Measurements from ENCODE around the gene RYR2. TPM values are rescaled to one million over a fixed set of nuclear protein-coding genes. Genes with fewer than 3 reads are reported as not detected.

RYR2 gene
- total and polyA plus RNA-seq, 3 donors from 2014 or later: 5.4 to 9.5 (median 9.1) TPM

- no peaks in the 10 kb centered on the region for H3K36me3 ChIP-seq (ENCODE audit: low read depth, missing control alignments)
- no peaks in the 10 kb centered on the region for H3K27me3 ChIP-seq
- H3K27ac ChIP-seq: no peak overlapping the region
- 77 to 80% methylated on average over 9 of the region's 9 CpGs for WGBS, 2 donors
- intact Hi-C loops (cut with DNase I; ENCODE audit: low total_unique reads): no loop called here
- H3K9me3 ChIP-seq: no peaks in the 10 kb centered on the region
- DNase-seq: no peak
- H3K4me1 ChIP-seq: no peaks in the 10 kb centered on the region
- TF ChIP-seq, protein P1, sequence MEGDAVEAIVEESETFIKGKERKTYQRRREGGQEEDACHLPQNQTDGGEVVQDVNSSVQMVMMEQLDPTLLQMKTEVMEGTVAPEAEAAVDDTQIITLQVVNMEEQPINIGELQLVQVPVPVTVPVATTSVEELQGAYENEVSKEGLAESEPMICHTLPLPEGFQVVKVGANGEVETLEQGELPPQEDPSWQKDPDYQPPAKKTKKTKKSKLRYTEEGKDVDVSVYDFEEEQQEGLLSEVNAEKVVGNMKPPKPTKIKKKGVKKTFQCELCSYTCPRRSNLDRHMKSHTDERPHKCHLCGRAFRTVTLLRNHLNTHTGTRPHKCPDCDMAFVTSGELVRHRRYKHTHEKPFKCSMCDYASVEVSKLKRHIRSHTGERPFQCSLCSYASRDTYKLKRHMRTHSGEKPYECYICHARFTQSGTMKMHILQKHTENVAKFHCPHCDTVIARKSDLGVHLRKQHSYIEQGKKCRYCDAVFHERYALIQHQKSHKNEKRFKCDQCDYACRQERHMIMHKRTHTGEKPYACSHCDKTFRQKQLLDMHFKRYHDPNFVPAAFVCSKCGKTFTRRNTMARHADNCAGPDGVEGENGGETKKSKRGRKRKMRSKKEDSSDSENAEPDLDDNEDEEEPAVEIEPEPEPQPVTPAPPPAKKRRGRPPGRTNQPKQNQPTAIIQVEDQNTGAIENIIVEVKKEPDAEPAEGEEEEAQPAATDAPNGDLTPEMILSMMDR (IDR thresholded peaks at IDR 0.05): no peak
- TF ChIP-seq POLR2A (IDR thresholded peaks at IDR 0.05): no peak
- H3K4me3 ChIP-seq: no peak overlapping the region
Measured at GRCh38 chr1:237568955-237569354, 527.0 kb downstream of the RYR2 start.

DNA sequence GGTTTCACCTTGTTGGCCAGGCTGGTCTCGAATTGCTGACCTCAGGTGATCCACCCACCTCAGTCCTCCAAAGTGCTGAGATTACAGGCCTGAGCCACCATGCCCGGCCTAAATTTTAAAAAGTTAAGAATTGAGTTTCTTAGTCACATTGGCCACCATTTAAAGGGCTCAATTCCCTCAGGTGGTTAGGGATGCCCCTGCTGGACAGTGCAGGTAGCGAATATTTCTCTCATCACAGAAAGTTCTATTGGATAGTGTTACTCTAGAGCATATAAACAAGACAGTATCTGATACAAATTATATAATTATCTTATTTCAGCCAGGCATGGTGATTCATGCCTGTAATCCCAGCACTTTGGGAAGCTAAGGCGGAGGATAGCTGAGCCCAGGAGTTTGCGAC lies 528.5 kb downstream of the RYR2 start:
- no peaks in the 10 kb centered on the region for H3K27me3 ChIP-seq
- no peak overlapping the region for H3K27ac ChIP-seq
- no peak for DNase-seq
- WGBS, 2 donors: 88 to 92% methylated on average over 4 to 5 of the region's 5 CpGs
- H3K9me3 ChIP-seq: no peaks in the 10 kb centered on the region
- H3K4me1 ChIP-seq: no peaks in the 10 kb centered on the region
- no peak overlapping the region for H3K4me3 ChIP-seq
- no peaks in the 10 kb centered on the region for H3K36me3 ChIP-seq (ENCODE audit: low read depth, missing control alignments)
- no peak for TF ChIP-seq POLR2A (IDR thresholded peaks at IDR 0.05)
- TF ChIP-seq, protein P1 (IDR thresholded peaks at IDR 0.05): no peak
- intact Hi-C loops (cut with DNase I; ENCODE audit: low total_unique reads): no loop called here

- H3K27ac ChIP-seq: no peak overlapping the region
- TF ChIP-seq, protein P1 (IDR thresholded peaks at IDR 0.05): no peak
- no peak for TF ChIP-seq POLR2A (IDR thresholded peaks at IDR 0.05)
- no peak for DNase-seq
- H3K4me1 ChIP-seq: no peaks in the 10 kb centered on the region
- intact Hi-C loops (cut with DNase I; ENCODE audit: low total_unique reads): no loop called here
- no peaks in the 10 kb centered on the region for H3K27me3 ChIP-seq
- 42 to 55% methylated on average over 2 of the region's 2 CpGs for whole genome bisulfite sequencing, 2 donors
- no peak overlapping the region for H3K4me3 ChIP-seq
- no peaks in the 10 kb centered on the region for H3K9me3 ChIP-seq
- H3K36me3 ChIP-seq (ENCODE audit: low read depth, missing control alignments): no peaks in the 10 kb centered on the region
Measured at GRCh38 chr1:237574536-237574935, 532.6 kb downstream of the RYR2 start.

DNA sequence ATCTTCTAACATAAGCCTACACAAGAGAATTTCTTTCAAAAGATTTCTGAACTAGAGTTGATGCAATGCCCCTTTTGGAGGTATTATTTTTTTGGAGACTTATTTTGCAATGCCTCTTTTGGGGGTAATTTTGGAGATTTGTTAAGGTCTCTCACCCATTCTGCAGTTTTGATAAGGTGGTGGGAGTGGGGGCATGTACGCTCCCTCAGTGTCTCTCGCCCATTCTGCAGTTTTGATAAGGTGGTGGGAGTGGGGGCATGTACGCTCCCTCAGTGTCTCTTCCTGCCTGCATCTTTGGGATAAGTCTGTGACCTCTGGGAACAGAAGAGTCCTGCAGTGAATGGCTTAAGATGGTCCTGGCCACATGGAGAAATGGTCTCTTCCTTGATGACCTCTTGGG lies 536.6 kb downstream of the RYR2 start:
- H3K4me3 ChIP-seq: no peak overlapping the region
- H3K27ac ChIP-seq: no peak overlapping the region
- WGBS, 2 donors: 71 to 100% methylated on average over 3 of the region's 3 CpGs
- no peaks in the 10 kb centered on the region for H3K4me1 ChIP-seq
- no peak for DNase-seq
- intact Hi-C loops (cut with DNase I; ENCODE audit: low total_unique reads): no loop called here
- H3K27me3 ChIP-seq: no peaks in the 10 kb centered on the region
- TF ChIP-seq, protein P1 (IDR thresholded peaks at IDR 0.05): no peak
- no peak for TF ChIP-seq POLR2A (IDR thresholded peaks at IDR 0.05)
- no peaks in the 10 kb centered on the region for H3K9me3 ChIP-seq
- no peaks in the 10 kb centered on the region for H3K36me3 ChIP-seq (ENCODE audit: low read depth, missing control alignments)

DNA sequence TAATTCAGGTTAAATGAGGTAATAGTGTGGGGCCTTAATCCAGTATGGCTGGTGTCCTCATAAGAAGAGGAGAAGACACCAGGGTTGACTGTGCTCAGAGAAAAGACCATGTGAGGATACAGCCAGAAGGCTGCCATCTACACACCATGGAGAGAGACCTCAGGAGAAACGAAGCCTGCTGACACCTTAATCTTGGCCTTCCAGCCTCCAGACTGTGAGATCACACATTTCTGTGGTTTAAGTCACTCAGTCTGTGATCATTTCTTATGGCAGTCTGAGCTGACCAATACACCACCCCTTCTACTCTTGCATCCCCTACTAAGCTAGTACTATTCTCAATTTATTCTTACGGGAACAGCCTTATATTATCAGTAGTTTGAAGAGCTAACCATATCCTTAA lies 538.7 kb downstream of the RYR2 start:
- Histone ChIP-seq H3K27me3 (no peaks in the 10 kb centered on the region), H3K9me3 (no peaks in the 10 kb centered on the region), H3K36me3 (ENCODE audit: low read depth, missing control alignments) (no peaks in the 10 kb centered on the region), H3K27ac (no peak overlapping the region), H3K4me3 (no peak overlapping the region), H3K4me1 (no peaks in the 10 kb centered on the region)
- no peak for TF ChIP-seq POLR2A (IDR thresholded peaks at IDR 0.05)
- TF ChIP-seq, protein P1 (IDR thresholded peaks at IDR 0.05): no peak
- intact Hi-C loops (cut with DNase I; ENCODE audit: low total_unique reads): no loop called here
- 89 to 95% methylated on average over 2 of the region's 2 CpGs for WGBS, 2 donors
- no peak for DNase-seq
